A549 (cell line): ENCODE measurements around the gene OBP2A.

Source experiments
- CBX2 ChIP-seq: fragments of 200-600 bp; sonication (generic); IDR thresholded peaks from 2 replicates; pipeline ENCODE4 v1.6.1; 2016; ENCODE audit warnings: low read depth, mild to moderate bottlenecking, borderline replicate concordance
- CTCF ChIP-seq: fragments of >200 bp; sonication (Bioruptor Twin); formaldehyde crosslinking; IDR thresholded peaks from 3 replicates; pipeline ENCODE4 v1.5.1; 2016
- FOSL2 ChIP-seq, 2 experiments: fragments of 450-650 bp in 1 of 2; fragments of >200 bp in 1 of 2; sonication (Bioruptor Twin) in 1 of 2; formaldehyde crosslinking; IDR thresholded peaks; 2 replicates each; pipeline versions ENCODE4 v1.5.0 to v1.6.1; 2016 to 2020; ENCODE audit warnings: mild to moderate bottlenecking in 1 of 2, moderate library complexity in 1 of 2

GRCh38 chr9:135555910-135556309 lies 10.0 kb downstream of the OBP2A start:
- TF ChIP-seq FOSL2 (IDR thresholded peaks at IDR 0.05) (no peak), FOSL2 (CRISPR knock-in tag; IDR thresholded peaks at IDR 0.05) (no peak), CTCF (no peak), CBX2 (no peak)
